WTC11 (cell line): Measurements from ENCODE around the gene IFT122. TPM values are rescaled to one million over a fixed set of nuclear protein-coding genes. Genes with fewer than 3 reads are reported as not detected.

Experiments
- ATAC-seq: fragments of 200-7000 bp; cut with Tn5 transposase; 2 replicates; pipeline ENCODE4 v1.10.0; 2021; ENCODE audit warnings: mild to moderate bottlenecking, moderate library complexity
- CTCF ChIA-PET: fragments of 300-600 bp; sonication (Branson Sonifier 250); formaldehyde crosslinking; loops from one replicate; lab custom pipeline; 2021; ENCODE audit warnings: antibody characterized with exemption; lab: Charles Lee
- POLR2A ChIA-PET: fragments of 350-600 bp; sonication (Branson Sonifier 250); formaldehyde crosslinking; loops from one replicate; lab custom pipeline; 2021; ENCODE audit warnings: antibody characterized with exemption; lab: Charles Lee
- DNase-seq: peaks from one replicate; pipeline ENCODE4 v3.0.0; 2021; ENCODE audit warnings: low spot score
- H3K27ac Mint-ChIP-seq: 2 replicates; pipeline ENCODE4 v1.8.0; 2021; ENCODE audit warnings: mixed read lengths
- H3K27me3 Mint-ChIP-seq: 2 replicates; pipeline ENCODE4 v1.8.0; 2021; ENCODE audit warnings: low read depth, mild to moderate bottlenecking, moderate library complexity, mixed read lengths
- H3K36me3 Mint-ChIP-seq: 2 replicates; pipeline ENCODE4 v1.8.0; 2021; ENCODE audit warnings: mixed read lengths
- H3K4me1 Mint-ChIP-seq: 2 replicates; pipeline ENCODE4 v1.8.0; 2022; ENCODE audit warnings: mixed read lengths
- H3K4me3 Mint-ChIP-seq: 2 replicates; pipeline ENCODE4 v1.8.0; 2021; ENCODE audit warnings: mild to moderate bottlenecking, moderate library complexity, mixed read lengths
- H3K9me3 Mint-ChIP-seq: 2 replicates; pipeline ENCODE4 v1.8.0; 2021; ENCODE audit warnings: mixed read lengths
- ELF4 ChIP-seq: sonication (generic); formaldehyde crosslinking; IDR thresholded peaks from 2 replicates; pipeline ENCODE4 v1.8.1; 2022; ENCODE audit warnings: low read depth, mild to moderate bottlenecking, moderate library complexity, missing genetic modification reagents
- ETV6 ChIP-seq: sonication (generic); formaldehyde crosslinking; IDR thresholded peaks from 2 replicates; pipeline ENCODE4 v1.8.1; 2022; ENCODE audit warnings: mild to moderate bottlenecking, missing genetic modification reagents
- IRF2 ChIP-seq: sonication (generic); formaldehyde crosslinking; IDR thresholded peaks from 2 replicates; pipeline ENCODE4 v1.8.0; 2022; ENCODE audit warnings: low read depth, missing genetic modification reagents, borderline replicate concordance
- JAZF1 ChIP-seq: fragments of 250-450 bp; sonication (Bioruptor Pico); IDR thresholded peaks from 2 replicates; pipeline ENCODE4 v1.9.0; 2021; ENCODE audit warnings: moderate library complexity, mild to moderate bottlenecking, inconsistent platforms
- KAT7 ChIP-seq: sonication (generic); formaldehyde crosslinking; IDR thresholded peaks from 2 replicates; pipeline ENCODE4 v1.8.1; 2023; ENCODE audit warnings: missing genetic modification reagents, mild to moderate bottlenecking, borderline replicate concordance
- NR1H2 ChIP-seq: sonication (generic); formaldehyde crosslinking; IDR thresholded peaks from 2 replicates; pipeline ENCODE4 v1.9.0; 2021; ENCODE audit warnings: mild to moderate bottlenecking, moderate library complexity, missing genetic modification reagents
- NR3C1 ChIP-seq: sonication (generic); formaldehyde crosslinking; conservative IDR thresholded peaks from 2 replicates; pipeline ENCODE4 v1.8.1; 2023; ENCODE audit warnings: low read depth, mild to moderate bottlenecking, missing genetic modification reagents
- PRRX2 ChIP-seq: fragments of 250-450 bp; sonication (Bioruptor Pico); IDR thresholded peaks from 2 replicates; pipeline ENCODE4 v1.8.0; 2021; ENCODE audit warnings: mild to moderate bottlenecking
- RELA ChIP-seq: sonication (generic); formaldehyde crosslinking; IDR thresholded peaks from 2 replicates; pipeline ENCODE4 v1.8.1; 2022; ENCODE audit warnings: missing genetic modification reagents, mild to moderate bottlenecking, borderline replicate concordance
- RORB ChIP-seq: fragments of 250-450 bp; sonication (Bioruptor Pico); IDR thresholded peaks from 2 replicates; pipeline ENCODE4 v1.9.0; 2021; ENCODE audit warnings: mild to moderate bottlenecking
- ZNF138 ChIP-seq: sonication (generic); formaldehyde crosslinking; conservative IDR thresholded peaks from 2 replicates; pipeline ENCODE4 v1.8.1; 2022; ENCODE audit warnings: mild to moderate bottlenecking, moderate library complexity, missing genetic modification reagents
- ZNF416 ChIP-seq: fragments of 250-450 bp; sonication (Bioruptor Pico); IDR thresholded peaks from 2 replicates; pipeline ENCODE4 v1.9.0; 2021; ENCODE audit warnings: mild to moderate bottlenecking, inconsistent platforms
- total RNA-seq: library from RNA; stranded (reverse); gene quantifications from 3 replicates; pipeline ENCODE4 v1.2.3, GENCODE V29; 2021
- TF ChIP-seq, protein P1 (sequence below): fragments of 250-450 bp; sonication (Bioruptor Pico); conservative IDR thresholded peaks from 2 replicates; pipeline ENCODE4 v1.9.0; 2021; ENCODE audit warnings: mild to moderate bottlenecking
- TF ChIP-seq, protein P2 (sequence below): sonication (generic); formaldehyde crosslinking; IDR thresholded peaks from 2 replicates; pipeline ENCODE4 v1.8.1; 2022; ENCODE audit warnings: low read depth, missing genetic modification reagents, borderline replicate concordance
- TF ChIP-seq, protein P3 (sequence below): sonication (generic); formaldehyde crosslinking; IDR thresholded peaks from 2 replicates; pipeline ENCODE4 v1.8.1; 2023; ENCODE audit warnings: mild to moderate bottlenecking, missing genetic modification reagents
- TF ChIP-seq, protein P4 (sequence below): fragments of 250-450 bp; sonication (Bioruptor Pico); IDR thresholded peaks from 2 replicates; pipeline ENCODE4 v1.9.0; 2021; ENCODE audit warnings: mild to moderate bottlenecking, borderline replicate concordance
- TF ChIP-seq, protein P5 (sequence below): sonication (generic); formaldehyde crosslinking; IDR thresholded peaks from 2 replicates; pipeline ENCODE4 v1.8.0; 2022; ENCODE audit warnings: mild to moderate bottlenecking, missing genetic modification reagents

IFT122 gene
- total RNA-seq, 1 experiment from 2014 or later, result 22.8 TPM

DNA sequence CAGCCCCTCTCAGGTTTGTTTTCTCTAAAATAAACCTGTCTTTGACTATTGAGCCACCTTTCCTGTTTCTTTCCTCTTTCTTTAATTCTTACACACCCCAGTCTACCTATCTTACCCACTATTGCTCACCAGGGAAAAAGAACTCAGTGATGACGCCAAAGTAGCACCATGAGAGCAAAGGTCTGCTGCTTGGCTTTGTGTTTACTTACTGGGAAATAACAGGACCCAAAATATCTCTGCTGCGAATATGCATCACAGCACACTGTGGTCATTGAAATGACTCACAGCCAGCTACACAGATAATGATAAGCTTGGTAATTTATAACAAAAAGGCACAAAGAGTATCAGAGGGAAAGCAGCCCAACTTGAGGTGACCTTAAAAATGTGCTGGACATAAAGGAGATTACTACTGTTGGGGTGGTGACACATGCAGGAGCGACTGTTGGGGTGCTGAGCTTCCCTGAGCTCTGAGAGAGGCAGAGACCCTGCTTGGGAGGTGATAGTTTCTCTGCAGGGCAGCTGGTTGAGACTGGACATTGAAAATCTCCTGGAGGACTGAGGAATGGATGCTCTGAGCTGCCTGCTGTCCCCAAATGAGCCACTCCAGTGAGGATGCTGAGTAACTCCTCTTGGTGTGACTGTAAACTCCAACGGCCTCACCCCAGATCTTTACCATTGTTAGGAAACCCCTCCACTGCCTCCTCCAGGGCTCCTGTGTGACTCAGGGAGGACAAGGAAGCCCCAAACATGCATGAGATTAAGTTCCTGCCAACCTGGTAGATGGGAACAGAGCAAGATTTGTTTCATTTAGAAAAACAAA lies 26.1 kb upstream of the IFT122 start:
- POLR2A ChIA-PET, result interaction anchor here (0.6 kb wide), 1 partner anchor 14 kb away, joined by 3 read pairs; no protein-coding TSS in a partner anchor

More for the DNA sequence above, 26.1 kb upstream of the IFT122 start:
- H3K9me3 Mint-ChIP-seq, result no peaks in the 10 kb centered on the region
- CTCF ChIA-PET, result no interaction called here
- ATAC-seq, result no peak
- no peak overlapping the region for H3K4me3 Mint-ChIP-seq
- H3K36me3 Mint-ChIP-seq, result no peaks in the 10 kb centered on the region
- TF ChIP-seq IRF2 (CRISPR knock-in tag) (no peak), KAT7 (CRISPR knock-in tag) (no peak), RELA (no peak), NR1H2 (CRISPR knock-in tag) (no peak), RORB (no peak), ZNF138 (CRISPR knock-in tag) (no peak), JAZF1 (no peak), PRRX2 (CRISPR knock-in tag) (no peak), ETV6 (CRISPR knock-in tag) (no peak), NR3C1 (CRISPR knock-in tag) (no peak), ELF4 (no peak), ZNF416 (no peak)
- TF ChIP-seq, protein P1, sequence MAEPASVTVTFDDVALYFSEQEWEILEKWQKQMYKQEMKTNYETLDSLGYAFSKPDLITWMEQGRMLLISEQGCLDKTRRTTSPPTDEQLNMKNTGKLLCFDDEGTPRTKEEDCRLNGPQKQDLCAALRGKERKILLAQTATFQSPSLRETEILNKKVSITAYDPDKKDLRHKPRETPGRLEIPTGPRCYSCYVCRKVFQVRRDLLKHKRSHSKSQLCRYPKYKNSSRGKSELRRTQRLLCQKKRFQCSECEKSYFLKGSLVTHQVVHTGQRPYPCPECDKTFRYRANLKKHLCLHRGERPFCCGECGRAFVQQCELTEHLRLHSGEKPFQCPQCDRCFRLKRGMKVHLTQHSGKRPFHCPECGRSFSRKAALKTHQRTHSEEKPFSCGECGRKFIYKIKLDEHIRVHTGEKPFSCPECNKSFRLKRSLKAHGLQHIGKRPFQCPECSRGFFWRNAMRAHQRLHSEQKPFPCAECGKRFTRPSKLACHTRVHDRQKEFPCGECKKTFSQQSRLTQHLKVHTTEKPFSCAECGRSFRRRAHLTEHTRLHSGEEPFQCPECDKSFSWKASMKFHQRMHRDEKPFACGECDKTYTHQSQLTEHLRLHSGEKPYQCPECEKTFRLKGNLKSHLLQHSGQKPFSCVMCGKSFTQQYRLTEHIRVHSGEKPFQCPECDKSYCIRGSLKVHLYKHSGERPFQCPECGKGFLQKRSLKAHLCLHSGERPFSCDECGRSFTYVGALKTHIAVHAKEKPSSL (CRISPR knock-in tag), result no peak
- TF ChIP-seq, protein P2, sequence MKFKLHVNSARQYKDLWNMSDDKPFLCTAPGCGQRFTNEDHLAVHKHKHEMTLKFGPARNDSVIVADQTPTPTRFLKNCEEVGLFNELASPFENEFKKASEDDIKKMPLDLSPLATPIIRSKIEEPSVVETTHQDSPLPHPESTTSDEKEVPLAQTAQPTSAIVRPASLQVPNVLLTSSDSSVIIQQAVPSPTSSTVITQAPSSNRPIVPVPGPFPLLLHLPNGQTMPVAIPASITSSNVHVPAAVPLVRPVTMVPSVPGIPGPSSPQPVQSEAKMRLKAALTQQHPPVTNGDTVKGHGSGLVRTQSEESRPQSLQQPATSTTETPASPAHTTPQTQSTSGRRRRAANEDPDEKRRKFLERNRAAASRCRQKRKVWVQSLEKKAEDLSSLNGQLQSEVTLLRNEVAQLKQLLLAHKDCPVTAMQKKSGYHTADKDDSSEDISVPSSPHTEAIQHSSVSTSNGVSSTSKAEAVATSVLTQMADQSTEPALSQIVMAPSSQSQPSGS (CRISPR knock-in tag), result no peak
- TF ChIP-seq, protein P3, sequence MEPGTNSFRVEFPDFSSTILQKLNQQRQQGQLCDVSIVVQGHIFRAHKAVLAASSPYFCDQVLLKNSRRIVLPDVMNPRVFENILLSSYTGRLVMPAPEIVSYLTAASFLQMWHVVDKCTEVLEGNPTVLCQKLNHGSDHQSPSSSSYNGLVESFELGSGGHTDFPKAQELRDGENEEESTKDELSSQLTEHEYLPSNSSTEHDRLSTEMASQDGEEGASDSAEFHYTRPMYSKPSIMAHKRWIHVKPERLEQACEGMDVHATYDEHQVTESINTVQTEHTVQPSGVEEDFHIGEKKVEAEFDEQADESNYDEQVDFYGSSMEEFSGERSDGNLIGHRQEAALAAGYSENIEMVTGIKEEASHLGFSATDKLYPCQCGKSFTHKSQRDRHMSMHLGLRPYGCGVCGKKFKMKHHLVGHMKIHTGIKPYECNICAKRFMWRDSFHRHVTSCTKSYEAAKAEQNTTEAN (CRISPR knock-in tag), result no peak
- TF ChIP-seq, protein P4, sequence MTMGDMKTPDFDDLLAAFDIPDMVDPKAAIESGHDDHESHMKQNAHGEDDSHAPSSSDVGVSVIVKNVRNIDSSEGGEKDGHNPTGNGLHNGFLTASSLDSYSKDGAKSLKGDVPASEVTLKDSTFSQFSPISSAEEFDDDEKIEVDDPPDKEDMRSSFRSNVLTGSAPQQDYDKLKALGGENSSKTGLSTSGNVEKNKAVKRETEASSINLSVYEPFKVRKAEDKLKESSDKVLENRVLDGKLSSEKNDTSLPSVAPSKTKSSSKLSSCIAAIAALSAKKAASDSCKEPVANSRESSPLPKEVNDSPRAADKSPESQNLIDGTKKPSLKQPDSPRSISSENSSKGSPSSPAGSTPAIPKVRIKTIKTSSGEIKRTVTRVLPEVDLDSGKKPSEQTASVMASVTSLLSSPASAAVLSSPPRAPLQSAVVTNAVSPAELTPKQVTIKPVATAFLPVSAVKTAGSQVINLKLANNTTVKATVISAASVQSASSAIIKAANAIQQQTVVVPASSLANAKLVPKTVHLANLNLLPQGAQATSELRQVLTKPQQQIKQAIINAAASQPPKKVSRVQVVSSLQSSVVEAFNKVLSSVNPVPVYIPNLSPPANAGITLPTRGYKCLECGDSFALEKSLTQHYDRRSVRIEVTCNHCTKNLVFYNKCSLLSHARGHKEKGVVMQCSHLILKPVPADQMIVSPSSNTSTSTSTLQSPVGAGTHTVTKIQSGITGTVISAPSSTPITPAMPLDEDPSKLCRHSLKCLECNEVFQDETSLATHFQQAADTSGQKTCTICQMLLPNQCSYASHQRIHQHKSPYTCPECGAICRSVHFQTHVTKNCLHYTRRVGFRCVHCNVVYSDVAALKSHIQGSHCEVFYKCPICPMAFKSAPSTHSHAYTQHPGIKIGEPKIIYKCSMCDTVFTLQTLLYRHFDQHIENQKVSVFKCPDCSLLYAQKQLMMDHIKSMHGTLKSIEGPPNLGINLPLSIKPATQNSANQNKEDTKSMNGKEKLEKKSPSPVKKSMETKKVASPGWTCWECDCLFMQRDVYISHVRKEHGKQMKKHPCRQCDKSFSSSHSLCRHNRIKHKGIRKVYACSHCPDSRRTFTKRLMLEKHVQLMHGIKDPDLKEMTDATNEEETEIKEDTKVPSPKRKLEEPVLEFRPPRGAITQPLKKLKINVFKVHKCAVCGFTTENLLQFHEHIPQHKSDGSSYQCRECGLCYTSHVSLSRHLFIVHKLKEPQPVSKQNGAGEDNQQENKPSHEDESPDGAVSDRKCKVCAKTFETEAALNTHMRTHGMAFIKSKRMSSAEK (CRISPR knock-in tag), result no peak
- TF ChIP-seq, protein P5, sequence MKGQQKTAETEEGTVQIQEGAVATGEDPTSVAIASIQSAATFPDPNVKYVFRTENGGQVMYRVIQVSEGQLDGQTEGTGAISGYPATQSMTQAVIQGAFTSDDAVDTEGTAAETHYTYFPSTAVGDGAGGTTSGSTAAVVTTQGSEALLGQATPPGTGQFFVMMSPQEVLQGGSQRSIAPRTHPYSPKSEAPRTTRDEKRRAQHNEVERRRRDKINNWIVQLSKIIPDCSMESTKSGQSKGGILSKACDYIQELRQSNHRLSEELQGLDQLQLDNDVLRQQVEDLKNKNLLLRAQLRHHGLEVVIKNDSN, result no peak
- H3K27me3 Mint-ChIP-seq, result peaks cover 11% of the 10 kb centered on the region; the same call in 1 of the 2 replicates
- no peak for DNase-seq
- no peak overlapping the region for H3K27ac Mint-ChIP-seq
- 0 out of 2 replicates have a peak, but pooled peaks cover 3% of the 10 kb centered on the region for H3K4me1 Mint-ChIP-seq
